Ovary (tissue), 3 donors: ENCODE measurements around the gene ARFGAP3.

Source experiments
- EP300 ChIP-seq: sonication (generic); formaldehyde crosslinking; IDR thresholded peaks from one replicate; pipeline ENCODE4 v1.6.1; 2017; ENCODE audit warnings: antibody characterized with exemption
- POLR2A ChIP-seq: fragments of 450-650 bp; IDR thresholded peaks from one replicate; pipeline ENCODE4 v1.6.1; 2017; ENCODE audit warnings: antibody characterized with exemption, mild to moderate bottlenecking, moderate library complexity
- TF ChIP-seq, protein P1 (sequence below), 3 donors: fragments of 450-650 bp in 2 of 3; fragments of 200-600 bp in 1 of 3; IDR thresholded peaks; one replicate each; pipeline versions ENCODE4 v1.5.1 to v1.8.0; 2016 to 2022; ENCODE audit warnings: antibody characterized with exemption in 3 of 3, mild to moderate bottlenecking in 1 of 3
- donor health status: DM: no; HTN: no; CAD: no.

DNA sequence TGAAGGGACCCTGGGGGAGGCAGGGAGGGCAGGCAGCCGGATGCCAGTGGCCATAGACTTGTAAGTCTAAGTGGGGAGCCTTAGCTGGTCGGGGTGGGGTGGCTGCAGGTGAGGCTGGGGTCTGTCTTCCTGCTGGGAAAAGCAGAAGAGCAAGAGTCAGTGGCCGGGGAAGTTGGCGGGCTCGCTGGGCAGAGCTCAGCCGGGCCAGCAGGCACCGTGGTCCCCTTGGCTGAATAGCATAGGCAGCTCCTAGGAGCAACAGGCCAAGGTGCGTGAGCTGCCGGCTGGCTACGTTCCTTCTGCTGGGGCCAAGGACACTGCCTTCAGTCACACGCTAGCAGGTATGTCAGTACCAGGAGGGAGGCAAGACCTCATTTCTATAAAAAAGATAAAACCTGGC is 68.6 kb downstream of the ARFGAP3 start:
- TF ChIP-seq, protein P1, sequence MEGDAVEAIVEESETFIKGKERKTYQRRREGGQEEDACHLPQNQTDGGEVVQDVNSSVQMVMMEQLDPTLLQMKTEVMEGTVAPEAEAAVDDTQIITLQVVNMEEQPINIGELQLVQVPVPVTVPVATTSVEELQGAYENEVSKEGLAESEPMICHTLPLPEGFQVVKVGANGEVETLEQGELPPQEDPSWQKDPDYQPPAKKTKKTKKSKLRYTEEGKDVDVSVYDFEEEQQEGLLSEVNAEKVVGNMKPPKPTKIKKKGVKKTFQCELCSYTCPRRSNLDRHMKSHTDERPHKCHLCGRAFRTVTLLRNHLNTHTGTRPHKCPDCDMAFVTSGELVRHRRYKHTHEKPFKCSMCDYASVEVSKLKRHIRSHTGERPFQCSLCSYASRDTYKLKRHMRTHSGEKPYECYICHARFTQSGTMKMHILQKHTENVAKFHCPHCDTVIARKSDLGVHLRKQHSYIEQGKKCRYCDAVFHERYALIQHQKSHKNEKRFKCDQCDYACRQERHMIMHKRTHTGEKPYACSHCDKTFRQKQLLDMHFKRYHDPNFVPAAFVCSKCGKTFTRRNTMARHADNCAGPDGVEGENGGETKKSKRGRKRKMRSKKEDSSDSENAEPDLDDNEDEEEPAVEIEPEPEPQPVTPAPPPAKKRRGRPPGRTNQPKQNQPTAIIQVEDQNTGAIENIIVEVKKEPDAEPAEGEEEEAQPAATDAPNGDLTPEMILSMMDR (IDR thresholded peaks at IDR 0.05), result no peak
- TF ChIP-seq EP300, result no peak
- TF ChIP-seq POLR2A, result no peak
